A549 (cell line): Measurements from ENCODE around the gene FRMD3.

Source experiments
- CTCF ChIP-seq: fragments of >200 bp; sonication (Bioruptor Twin); formaldehyde crosslinking; IDR thresholded peaks from 3 replicates; pipeline ENCODE4 v1.5.1; 2016
- EHMT2 ChIP-seq: fragments of 200-600 bp; sonication (generic); IDR thresholded peaks from 2 replicates; pipeline ENCODE4 v1.6.1; 2016; ENCODE audit warnings: antibody characterized with exemption, low read depth, mild to moderate bottlenecking, moderate library complexity
- ELK1 ChIP-seq: fragments of 150-350 bp; IDR thresholded peaks from 2 replicates; pipeline ENCODE4 v1.6.1; 2014; ENCODE audit warnings: low read depth, mild to moderate bottlenecking, low read length
- PBX3 ChIP-seq: IDR thresholded peaks from 2 replicates; pipeline ENCODE4 v1.6.1; 2012
- RCOR1 ChIP-seq: fragments of 150-350 bp; IDR thresholded peaks from 2 replicates; pipeline ENCODE4 v1.6.1; 2014; ENCODE audit warnings: antibody characterized with exemption, low read length, low read depth

- no peak for TF ChIP-seq CTCF
- TF ChIP-seq ELK1 = no peak
- no peak for TF ChIP-seq RCOR1
- no peak for TF ChIP-seq EHMT2
- TF ChIP-seq PBX3 = no peak
Observed at GRCh38 chr9:83557317-83557716, 19.1 kb upstream of the FRMD3 start.
